HUES64 (cell line): ENCODE measurements around the gene POP7.

ENCODE experiments used
- H3K27ac ChIP-seq: 2 replicates; pipeline ENCODE4 v1.7.0; 2013; ENCODE audit warnings: low read depth, low read length, inconsistent platforms
- H3K27me3 ChIP-seq: 2 replicates; pipeline ENCODE4 v1.6.1; 2013; ENCODE audit warnings: mild to moderate bottlenecking, low read length; ENCODE audit not compliant: insufficient read depth
- H3K36me3 ChIP-seq: 2 replicates; pipeline ENCODE4 v1.6.1; 2013; ENCODE audit warnings: mild to moderate bottlenecking, low read length; ENCODE audit not compliant: insufficient read depth
- H3K4me1 ChIP-seq: 2 replicates; pipeline ENCODE4 v1.6.1; 2013; ENCODE audit warnings: mild to moderate bottlenecking, low read length, moderate library complexity; ENCODE audit not compliant: insufficient read depth
- H3K4me3 ChIP-seq: 2 replicates; pipeline ENCODE4 v1.5.1; 2013; ENCODE audit warnings: mild to moderate bottlenecking, low read length, moderate library complexity
- H3K9ac ChIP-seq: 2 replicates; pipeline ENCODE4 v1.6.1; 2013; ENCODE audit warnings: mild to moderate bottlenecking, low read depth, low read length
- H3K9me3 ChIP-seq: 2 replicates; pipeline ENCODE4 v1.6.1; 2013; ENCODE audit warnings: low read depth, low read length; ENCODE audit not compliant: insufficient read depth
- whole genome bisulfite sequencing: fragments of 150-250, 120-280 bp; methylation state at CpG from one replicate; pipeline ENCODE4 v1.1.7; 2013; ENCODE audit warnings: missing lambda C conversion rate; 5-methylcytosine and 5-hydroxymethylcytosine counted together

The POP7 gene

DNA sequence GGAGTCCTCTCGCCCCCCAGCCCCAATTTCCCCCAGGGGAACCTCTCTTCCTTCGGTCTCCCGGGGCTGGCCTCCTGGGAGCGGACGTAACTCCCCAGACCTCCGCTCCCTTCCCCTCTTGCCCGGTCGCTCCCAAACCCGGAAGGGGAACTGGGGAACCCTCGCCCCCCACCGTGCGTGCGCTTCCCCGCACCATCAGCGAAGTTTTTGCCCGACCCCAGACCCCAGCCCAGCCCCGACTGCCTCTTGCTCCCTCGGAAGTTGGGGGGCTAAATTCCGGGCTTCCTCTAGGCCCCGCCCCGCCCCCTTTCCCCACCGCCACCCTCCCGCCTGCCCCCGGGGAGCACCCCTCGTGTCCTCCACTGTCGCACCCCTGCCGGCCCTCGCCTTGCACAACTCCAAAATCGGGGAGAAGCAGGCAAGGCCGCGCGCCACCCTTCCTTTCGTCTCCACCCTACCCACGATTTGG is 31.9 kb upstream of the POP7 start:
- Histone ChIP-seq H3K27me3 (peaks cover 6% of the 10 kb centered on the region; the same call in 1 of the 2 replicates), H3K36me3 (peaks cover 23% of the 10 kb centered on the region), H3K4me1 (no peaks in the 10 kb centered on the region; the same call in 1 of the 2 replicates), H3K9me3 (no peaks in the 10 kb centered on the region), H3K9ac (peak overlapping the region; percentile 64), H3K4me3 (peak overlapping the region; percentile 83), H3K27ac (peak overlapping the region; percentile 48; the same call in 1 of the 2 replicates)
- under 1% methylated on average over 32 of the region's 34 CpGs for WGBS

- peak overlapping the region; percentile 64 for H3K9ac ChIP-seq
- H3K27ac ChIP-seq, result no peak overlapping the region
- H3K4me1 ChIP-seq, result no peaks in the 10 kb centered on the region; the same call in 1 of the 2 replicates
- peak overlapping the region; percentile 83 for H3K4me3 ChIP-seq
- WGBS, result under 1% methylated on average over 42 of the region's 43 CpGs
- H3K36me3 ChIP-seq, result peaks cover 26% of the 10 kb centered on the region
- no peaks in the 10 kb centered on the region for H3K9me3 ChIP-seq
- peaks cover 6% of the 10 kb centered on the region; the same call in 1 of the 2 replicates for H3K27me3 ChIP-seq
Observed at GRCh38 chr7:100674411-100675104, 31.4 kb upstream of the POP7 start.

GRCh38 chr7:100675105-100675451 is 30.8 kb upstream of the POP7 start:
- 1% methylated on average over 46 of the region's 46 CpGs for WGBS
- no peak overlapping the region for H3K27ac ChIP-seq
- peaks cover 30% of the 10 kb centered on the region for H3K36me3 ChIP-seq
- H3K9ac ChIP-seq, result peak overlapping the region; percentile 64; the same call in 1 of the 2 replicates
- peaks cover 6% of the 10 kb centered on the region; the same call in 1 of the 2 replicates for H3K27me3 ChIP-seq
- H3K9me3 ChIP-seq, result no peaks in the 10 kb centered on the region
- peak overlapping the region; percentile 83 for H3K4me3 ChIP-seq
- no peaks in the 10 kb centered on the region; the same call in 1 of the 2 replicates for H3K4me1 ChIP-seq

GRCh38 chr7:100675581-100676350 is 30.2 kb upstream of the POP7 start:
- Histone ChIP-seq H3K4me3 (peak overlapping the region; percentile 83), H3K9me3 (no peaks in the 10 kb centered on the region), H3K9ac (no peak overlapping the region), H3K36me3 (peaks cover 37% of the 10 kb centered on the region), H3K27me3 (peaks cover 6% of the 10 kb centered on the region; the same call in 1 of the 2 replicates), H3K4me1 (no peaks in the 10 kb centered on the region; the same call in 1 of the 2 replicates), H3K27ac (0 out of 2 replicates have a peak overlapping the region, but pooled peaks have one; percentile 52)
- 4% methylated on average over 41 of the region's 59 CpGs for WGBS

DNA sequence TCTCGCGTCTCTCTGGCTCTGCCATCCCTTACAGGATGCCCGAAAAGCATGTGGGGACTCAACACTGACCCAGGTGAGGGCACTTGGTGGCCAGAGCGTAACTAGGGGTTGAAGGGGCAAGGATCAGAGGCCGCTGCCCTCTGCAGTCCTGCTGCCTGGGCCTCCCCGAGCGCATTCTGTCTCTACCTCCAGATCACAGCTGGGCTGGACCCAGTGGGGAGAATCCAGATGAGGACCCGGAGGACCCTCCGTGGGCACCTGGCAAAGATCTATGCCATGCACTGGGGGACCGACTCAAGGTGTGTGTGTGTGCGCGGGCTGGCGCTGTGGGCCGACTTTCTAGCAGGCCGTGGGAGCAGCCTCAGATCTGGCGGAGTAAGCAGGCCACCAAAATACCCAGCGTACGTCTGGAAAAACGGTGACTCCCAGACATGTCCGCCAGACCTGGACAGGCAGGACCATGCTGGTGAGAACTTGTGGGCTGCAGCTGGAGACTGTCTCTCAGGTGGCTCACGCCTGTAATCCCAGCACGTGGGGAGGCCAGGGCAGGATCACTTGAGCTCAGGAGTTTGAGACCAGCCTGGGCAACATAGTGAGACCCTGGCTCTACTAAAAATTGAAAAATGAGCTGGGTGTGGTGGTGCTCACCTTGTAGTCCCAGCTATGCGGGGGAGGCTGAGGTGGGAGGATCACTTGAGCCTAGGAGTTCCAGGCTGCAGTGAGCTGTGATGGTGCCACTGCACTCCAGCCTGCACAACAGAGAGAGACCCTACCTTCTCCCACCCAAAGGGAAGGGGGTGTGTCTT is 29.2 kb upstream of the POP7 start:
- Histone ChIP-seq H3K9me3 (no peaks in the 10 kb centered on the region), H3K4me3 (peak overlapping the region; percentile 83), H3K9ac (no peak overlapping the region), H3K36me3 (peaks cover 47% of the 10 kb centered on the region), H3K27ac (0 out of 2 replicates have a peak overlapping the region, but pooled peaks have one; percentile 23), H3K4me1 (no peaks in the 10 kb centered on the region; the same call in 1 of the 2 replicates), H3K27me3 (peaks cover 3% of the 10 kb centered on the region; the same call in 1 of the 2 replicates)
- WGBS, result 92% methylated on average over 23 of the region's 23 CpGs

DNA sequence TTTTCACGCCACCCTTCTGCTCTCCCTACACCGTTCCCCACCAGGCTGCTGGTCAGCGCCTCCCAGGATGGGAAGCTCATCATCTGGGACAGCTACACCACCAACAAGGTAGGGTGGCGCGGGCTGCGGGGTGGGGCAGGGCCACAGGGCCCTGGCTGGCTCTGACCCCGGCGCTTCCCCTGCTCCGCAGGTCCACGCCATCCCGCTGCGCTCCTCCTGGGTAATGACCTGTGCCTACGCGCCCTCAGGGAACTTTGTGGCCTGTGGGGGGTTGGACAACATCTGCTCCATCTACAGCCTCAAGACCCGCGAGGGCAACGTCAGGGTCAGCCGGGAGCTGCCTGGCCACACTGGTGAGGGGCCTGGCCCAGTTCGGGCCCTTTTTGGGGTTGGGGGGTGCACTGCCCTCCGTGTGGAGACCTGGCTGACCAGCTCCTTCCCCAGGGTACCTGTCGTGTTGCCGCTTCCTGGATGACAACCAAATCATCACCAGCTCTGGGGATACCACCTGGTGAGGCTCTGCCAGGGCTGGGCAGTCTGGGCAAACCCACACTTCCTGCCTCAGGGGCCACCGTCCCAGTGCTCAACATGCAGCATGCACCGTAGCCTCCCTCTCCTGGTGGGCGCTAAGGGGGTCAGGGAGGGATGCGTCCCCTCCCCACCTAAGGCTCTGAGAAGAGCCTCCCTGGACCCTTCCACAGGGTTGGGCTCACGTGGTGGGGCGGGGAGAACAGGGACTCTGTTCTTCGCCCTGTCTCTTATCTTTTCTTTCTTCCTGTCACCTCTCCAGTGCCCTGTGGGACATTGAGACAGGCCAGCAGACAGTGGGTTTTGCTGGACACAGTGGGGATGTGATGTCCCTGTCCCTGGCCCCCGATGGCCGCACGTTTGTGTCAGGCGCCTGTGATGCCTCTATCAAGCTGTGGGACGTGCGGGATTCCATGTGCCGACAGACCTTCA is 28.3 kb upstream of the POP7 start:
- Histone ChIP-seq H3K4me1 (no peaks in the 10 kb centered on the region; the same call in 1 of the 2 replicates), H3K9ac (no peak overlapping the region), H3K4me3 (no peak overlapping the region), H3K27me3 (no peaks in the 10 kb centered on the region; the same call in 1 of the 2 replicates), H3K27ac (no peak overlapping the region; the same call in 1 of the 2 replicates), H3K36me3 (peaks cover 55% of the 10 kb centered on the region), H3K9me3 (no peaks in the 10 kb centered on the region)
- 93% methylated on average over 36 of the region's 36 CpGs for WGBS

GRCh38 chr7:100678291-100678984 is 27.5 kb upstream of the POP7 start:
- Histone ChIP-seq H3K4me1 (no peaks in the 10 kb centered on the region; the same call in 1 of the 2 replicates), H3K4me3 (no peak overlapping the region), H3K36me3 (peaks cover 64% of the 10 kb centered on the region), H3K9ac (no peak overlapping the region), H3K27ac (no peak overlapping the region; the same call in 1 of the 2 replicates), H3K27me3 (no peaks in the 10 kb centered on the region), H3K9me3 (no peaks in the 10 kb centered on the region)
- 91% methylated on average over 35 of the region's 35 CpGs for WGBS

GRCh38 chr7:100679129-100679926 is 26.6 kb upstream of the POP7 start:
- Histone ChIP-seq H3K36me3 (peaks cover 73% of the 10 kb centered on the region), H3K4me3 (no peak overlapping the region), H3K27ac (peak overlapping the region; percentile 60; the same call in 1 of the 2 replicates), H3K4me1 (no peaks in the 10 kb centered on the region; the same call in 1 of the 2 replicates), H3K27me3 (no peaks in the 10 kb centered on the region), H3K9ac (no peak overlapping the region), H3K9me3 (no peaks in the 10 kb centered on the region)
- WGBS, result 88% methylated on average over 12 of the region's 13 CpGs
